ENCODE data around the gene RBFOX2.
A peak's percentile ranks its signal among the peaks of the same experiment; 100 is the strongest.

The RBFOX2 gene

DNA sequence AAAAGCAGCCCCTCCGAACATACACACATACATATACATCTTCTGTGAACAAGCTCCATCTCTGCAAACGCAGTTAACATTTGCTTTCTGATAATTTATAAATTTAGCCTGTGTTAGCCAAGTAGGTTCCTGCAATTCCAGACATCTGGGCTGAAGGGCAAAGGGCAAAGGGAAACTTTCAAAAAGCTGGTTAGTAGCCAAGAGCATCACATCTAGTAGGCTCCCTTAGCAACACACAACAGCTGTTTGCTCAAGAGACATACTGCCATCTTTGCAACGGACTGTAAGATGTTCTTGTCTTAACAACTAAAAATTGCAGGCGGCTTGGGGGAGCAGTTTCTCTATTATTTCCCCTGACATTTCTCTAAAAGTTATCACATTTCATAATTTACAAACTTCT lies 134.9 kb downstream of the RBFOX2 start:
- TF ChIP-seq, protein P1, sequence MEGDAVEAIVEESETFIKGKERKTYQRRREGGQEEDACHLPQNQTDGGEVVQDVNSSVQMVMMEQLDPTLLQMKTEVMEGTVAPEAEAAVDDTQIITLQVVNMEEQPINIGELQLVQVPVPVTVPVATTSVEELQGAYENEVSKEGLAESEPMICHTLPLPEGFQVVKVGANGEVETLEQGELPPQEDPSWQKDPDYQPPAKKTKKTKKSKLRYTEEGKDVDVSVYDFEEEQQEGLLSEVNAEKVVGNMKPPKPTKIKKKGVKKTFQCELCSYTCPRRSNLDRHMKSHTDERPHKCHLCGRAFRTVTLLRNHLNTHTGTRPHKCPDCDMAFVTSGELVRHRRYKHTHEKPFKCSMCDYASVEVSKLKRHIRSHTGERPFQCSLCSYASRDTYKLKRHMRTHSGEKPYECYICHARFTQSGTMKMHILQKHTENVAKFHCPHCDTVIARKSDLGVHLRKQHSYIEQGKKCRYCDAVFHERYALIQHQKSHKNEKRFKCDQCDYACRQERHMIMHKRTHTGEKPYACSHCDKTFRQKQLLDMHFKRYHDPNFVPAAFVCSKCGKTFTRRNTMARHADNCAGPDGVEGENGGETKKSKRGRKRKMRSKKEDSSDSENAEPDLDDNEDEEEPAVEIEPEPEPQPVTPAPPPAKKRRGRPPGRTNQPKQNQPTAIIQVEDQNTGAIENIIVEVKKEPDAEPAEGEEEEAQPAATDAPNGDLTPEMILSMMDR (IDR thresholded peaks at IDR 0.05; ENCODE audit: low read depth, low read length): no peak
- DNase-seq (ENCODE audit: low read depth in 2 of 2): peak; percentile 43 to 84
- H3K4me3 ChIP-seq (replicated peaks in 1 of 2; ENCODE audit: low read depth in 2 of 2, low read length in 2 of 2): no peak overlapping the region

DNA sequence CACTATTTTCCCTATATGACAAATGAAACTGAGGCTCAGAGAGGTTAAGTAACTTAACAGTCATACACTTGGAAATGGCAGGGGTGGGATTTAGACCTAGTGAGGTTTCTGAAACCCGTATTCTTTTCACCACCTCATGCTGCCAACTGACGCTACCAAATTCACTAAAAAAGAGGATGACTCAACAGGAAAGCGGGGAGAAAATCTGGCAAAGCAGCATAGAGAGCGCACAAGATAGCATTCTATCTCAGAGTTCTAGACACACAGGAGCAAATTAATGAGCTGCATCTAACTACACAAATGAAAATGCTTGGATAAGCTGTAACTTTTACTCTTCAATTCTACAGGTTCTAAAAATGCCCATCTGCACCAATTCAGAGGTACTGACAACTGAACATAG lies 136.4 kb downstream of the RBFOX2 start:
- DNase-seq (ENCODE audit: low read depth in 2 of 2): peak; percentile 80 to 82
- TF ChIP-seq, protein P1 (IDR thresholded peaks at IDR 0.05; ENCODE audit: low read depth, low read length): no peak
- H3K4me3 ChIP-seq (replicated peaks in 1 of 2; ENCODE audit: low read depth in 2 of 2, low read length in 2 of 2): no peak overlapping the region

GRCh38 chr22:35891442-35891841 lies 137.2 kb downstream of the RBFOX2 start:
- no peak overlapping the region for H3K4me3 ChIP-seq (replicated peaks in 1 of 2; ENCODE audit: low read depth in 2 of 2, low read length in 2 of 2)
- TF ChIP-seq, protein P1 (IDR thresholded peaks at IDR 0.05; ENCODE audit: low read depth, low read length): no peak
- no peak for DNase-seq (ENCODE audit: low read depth in 2 of 2)

GRCh38 chr22:35889071-35889470 lies 139.6 kb downstream of the RBFOX2 start:
- DNase-seq (ENCODE audit: low read depth in 2 of 2): no peak
- H3K4me3 ChIP-seq (replicated peaks in 1 of 2; ENCODE audit: low read depth in 2 of 2, low read length in 2 of 2): no peak overlapping the region
- TF ChIP-seq, protein P1 (IDR thresholded peaks at IDR 0.05; ENCODE audit: low read depth, low read length): no peak

DNA sequence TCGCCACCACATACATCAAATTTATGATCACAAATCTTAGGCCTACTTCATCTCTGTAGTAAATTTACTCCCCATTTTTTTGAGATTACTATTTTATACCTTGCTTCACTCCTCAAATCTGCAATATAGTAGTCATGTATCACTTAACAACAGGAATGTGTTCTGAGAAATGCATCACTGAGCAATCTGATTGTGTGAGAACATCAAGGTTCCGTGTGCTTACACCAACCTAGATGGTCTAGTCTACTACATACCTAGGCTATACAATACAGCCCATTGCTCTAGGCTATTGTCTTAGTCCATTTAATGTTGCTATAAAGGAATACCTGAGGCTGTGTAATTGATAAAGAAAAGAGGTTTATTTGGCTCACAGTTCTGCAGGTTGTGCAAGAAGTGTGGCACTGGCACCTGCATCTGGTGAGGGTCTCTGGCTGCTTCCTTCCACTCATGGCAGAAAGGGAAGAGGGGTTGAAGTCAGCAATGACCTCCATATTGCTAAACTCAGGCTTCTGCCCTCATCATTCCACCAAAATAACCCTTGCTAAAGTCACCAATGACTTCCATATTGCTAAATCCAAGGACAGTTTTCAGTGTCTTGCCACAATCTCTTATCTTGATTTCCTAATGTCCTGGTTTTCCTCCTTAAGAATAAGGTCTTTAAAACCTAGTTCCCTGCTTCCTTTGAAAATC lies 140.3 kb downstream of the RBFOX2 start:
- TF ChIP-seq, protein P1 (IDR thresholded peaks at IDR 0.05; ENCODE audit: low read depth, low read length): no peak
- DNase-seq (ENCODE audit: low read depth in 2 of 2): no peak

GRCh38 chr22:35887296-35887875 lies 141.2 kb downstream of the RBFOX2 start:
- no peak for DNase-seq (ENCODE audit: low read depth in 2 of 2)
- no peak overlapping the region for H3K4me3 ChIP-seq (replicated peaks in 1 of 2; ENCODE audit: low read depth in 2 of 2, low read length in 2 of 2)
- TF ChIP-seq, protein P1 (IDR thresholded peaks at IDR 0.05; ENCODE audit: low read depth, low read length): no peak

More for the DNA sequence above, 140.3 kb downstream of the RBFOX2 start:
- no peak overlapping the region for H3K4me3 ChIP-seq (replicated peaks in 1 of 2; ENCODE audit: low read depth in 2 of 2, low read length in 2 of 2)
